Gastroesophageal sphincter (tissue), 4 donors: ENCODE results near the gene IFI44L. TPM values are rescaled to one million over a fixed set of nuclear protein-coding genes. Genes with fewer than 3 reads are reported as not detected.

Source experiments
- ATAC-seq: fragments of 150-250 bp; one replicate; pipeline ENCODE4 v1.9.1; 2016; ENCODE audit warnings: mild to moderate bottlenecking, moderate library complexity
- H3K27ac ChIP-seq, 4 donors: fragments of 200-600 bp; sonication (generic) in 3 of 4; 1 replicate in 3 of 4; 2 replicates in 1 of 4; pipeline ENCODE4 v1.5.1; 2016 to 2019
- H3K27me3 ChIP-seq: fragments of 200-600 bp; sonication (generic); one replicate; pipeline ENCODE4 v1.5.1; 2019
- H3K36me3 ChIP-seq, 2 donors: fragments of 200-600 bp; sonication (generic); one replicate each; pipeline ENCODE4 v1.5.1; 2019; ENCODE audit warnings: control low read depth in 1 of 2
- H3K4me1 ChIP-seq, 3 donors: fragments of 200-600 bp; sonication (generic); 1 replicate in 2 of 3; 2 replicates in 1 of 3; pipeline ENCODE4 v1.5.1; 2016 to 2019; ENCODE audit warnings: control low read depth in 2 of 3
- H3K4me3 ChIP-seq, 2 donors: fragments of 200-600 bp; sonication (generic); one replicate each; pipeline ENCODE4 v1.5.1; 2019; ENCODE audit warnings: mild to moderate bottlenecking in 1 of 2, moderate library complexity in 1 of 2
- H3K9me3 ChIP-seq, 3 donors: fragments of 200-600 bp; sonication (generic); one replicate each; pipeline ENCODE4 v1.5.1; 2017 to 2019; ENCODE audit warnings: control low read depth in 2 of 3
- CTCF ChIP-seq, 4 experiments: fragments of 200-600 bp in 2 of 4; fragments of 450-650 bp in 2 of 4; sonication (generic) in 1 of 4; IDR thresholded peaks; one replicate each; pipeline ENCODE4 v1.5.1; 2017 to 2019; ENCODE audit warnings: antibody characterized with exemption in 4 of 4, mild to moderate bottlenecking in 2 of 4, moderate library complexity in 2 of 4
- EP300 ChIP-seq: sonication (generic); formaldehyde crosslinking; IDR thresholded peaks from one replicate; pipeline ENCODE4 v1.6.1; 2017; ENCODE audit warnings: antibody characterized with exemption, mild to moderate bottlenecking
- POLR2A ChIP-seq, 2 donors: fragments of 450-650 bp; IDR thresholded peaks; one replicate each; pipeline ENCODE4 v1.6.1; 2017; ENCODE audit warnings: antibody characterized with exemption in 2 of 2, mild to moderate bottlenecking in 2 of 2, moderate library complexity in 1 of 2
- POLR2AphosphoS5 ChIP-seq: sonication (generic); formaldehyde crosslinking; IDR thresholded peaks from one replicate; pipeline ENCODE4 v1.6.1; 2017; ENCODE audit warnings: antibody characterized with exemption
- WGBS, 2 donors: methylation state at CpG; one replicate each; pipeline ENCODE4 v1.1.5; 2018; ENCODE audit warnings: low coverage in 1 of 2; 5-methylcytosine and 5-hydroxymethylcytosine counted together
- total RNA-seq, 4 donors: library from RNA; depleted of rRNA; stranded (reverse); fragments of >200 nt; gene quantifications; one replicate each; pipeline ENCODE4 v1.1.0, GENCODE V29; 2016

The IFI44L gene
- total RNA-seq, 4 donors from 2014 or later, result 4.2 to 24.1 (median 9.4) TPM

- peaks cover 3% of the 10 kb centered on the region for H3K27me3 ChIP-seq
- TF ChIP-seq POLR2AphosphoS5, result no peak
- peaks cover 0 to 14% (median 0%) of the 10 kb centered on the region in 3 donors for H3K4me1 ChIP-seq
- 91% methylated on average over 5 of the region's 5 CpGs; no CpG with 5 or more reads in 1 of the 2 donors for WGBS, 2 donors
- no peaks in the 10 kb centered on the region for H3K9me3 ChIP-seq
- H3K36me3 ChIP-seq, result no peaks in the 10 kb centered on the region
- ATAC-seq, result no peak
- H3K4me3 ChIP-seq, result no peak overlapping the region
- no peak overlapping the region for H3K27ac ChIP-seq
Observed at GRCh38 chr1:78604643-78605042, 15.6 kb upstream of the IFI44L start.

- H3K4me1 ChIP-seq, result peaks cover 0 to 14% (median 0%) of the 10 kb centered on the region in 3 donors
- TF ChIP-seq CTCF (IDR thresholded peaks at IDR 0.05), result no peak
- no peak for TF ChIP-seq POLR2A (IDR thresholded peaks at IDR 0.05)
- TF ChIP-seq POLR2AphosphoS5, result no peak
- TF ChIP-seq EP300, result no peak
- H3K9me3 ChIP-seq, result no peaks in the 10 kb centered on the region
- H3K36me3 ChIP-seq, result no peaks in the 10 kb centered on the region
- peak; percentile 39 for ATAC-seq
- WGBS, 2 donors, result 17 to 77% methylated on average over 2 of the region's 2 CpGs
- H3K27me3 ChIP-seq, result peaks cover 3% of the 10 kb centered on the region
- H3K27ac ChIP-seq, result peak overlapping the region in 1 of 4 donors; percentile 12
- no peak overlapping the region for H3K4me3 ChIP-seq
Observed at GRCh38 chr1:78606274-78606673, 14.0 kb upstream of the IFI44L start.

GRCh38 chr1:78607334-78607927, 12.8 kb upstream of the IFI44L start:
- no peak overlapping the region for H3K27ac ChIP-seq
- 50 to 81% methylated on average over 1 to 5 of the region's 5 CpGs for WGBS, 2 donors
- peaks cover 0 to 14% (median 0%) of the 10 kb centered on the region in 3 donors for H3K4me1 ChIP-seq
- no peak for ATAC-seq
- TF ChIP-seq CTCF (IDR thresholded peaks at IDR 0.05) (peak; percentile 63 to 74 (median 72)), EP300 (no peak)
- no peaks in the 10 kb centered on the region for H3K9me3 ChIP-seq
- no peak overlapping the region for H3K4me3 ChIP-seq
- no peaks in the 10 kb centered on the region for H3K36me3 ChIP-seq
- peaks cover 3% of the 10 kb centered on the region for H3K27me3 ChIP-seq

- H3K4me3 ChIP-seq, result no peak overlapping the region
- H3K9me3 ChIP-seq, result no peaks in the 10 kb centered on the region
- peaks cover 0 to 14% (median 0%) of the 10 kb centered on the region in 3 donors for H3K4me1 ChIP-seq
- 20% methylated on average over 1 of the region's 4 CpGs; no CpG with 5 or more reads in 1 of the 2 donors for WGBS, 2 donors
- H3K27ac ChIP-seq, result no peak overlapping the region
- no peaks in the 10 kb centered on the region for H3K36me3 ChIP-seq
- no peak for ATAC-seq
- H3K27me3 ChIP-seq, result peaks cover 3% of the 10 kb centered on the region
- TF ChIP-seq CTCF (IDR thresholded peaks at IDR 0.05) (no peak), POLR2A (IDR thresholded peaks at IDR 0.05) (no peak), POLR2AphosphoS5 (no peak), EP300 (no peak)
Observed at GRCh38 chr1:78607944-78608343, 12.3 kb upstream of the IFI44L start.

- Histone ChIP-seq H3K4me1 (peaks cover 5 to 42% (median 8%) of the 10 kb centered on the region in 3 donors), H3K27me3 (no peaks in the 10 kb centered on the region), H3K27ac (no peak overlapping the region), H3K36me3 (no peaks in the 10 kb centered on the region), H3K4me3 (no peak overlapping the region), H3K9me3 (no peaks in the 10 kb centered on the region)
- 31 to 36% methylated on average over 5 to 7 of the region's 7 CpGs for WGBS, 2 donors
- TF ChIP-seq POLR2A (IDR thresholded peaks at IDR 0.05) (no peak), CTCF (IDR thresholded peaks at IDR 0.05) (peak; percentile 80 to 94 (median 89))
- peak; percentile 75 for ATAC-seq
Observed at GRCh38 chr1:78617615-78618026, 2.6 kb upstream of the IFI44L start.
